ENCODE data around the gene PSMB3. TPM values are rescaled to one million over a fixed set of nuclear protein-coding genes. Genes with fewer than 3 reads are reported as not detected.

Gene PSMB3
- total RNA-seq, 1 experiment from 2014 or later, result 346 TPM

DNA sequence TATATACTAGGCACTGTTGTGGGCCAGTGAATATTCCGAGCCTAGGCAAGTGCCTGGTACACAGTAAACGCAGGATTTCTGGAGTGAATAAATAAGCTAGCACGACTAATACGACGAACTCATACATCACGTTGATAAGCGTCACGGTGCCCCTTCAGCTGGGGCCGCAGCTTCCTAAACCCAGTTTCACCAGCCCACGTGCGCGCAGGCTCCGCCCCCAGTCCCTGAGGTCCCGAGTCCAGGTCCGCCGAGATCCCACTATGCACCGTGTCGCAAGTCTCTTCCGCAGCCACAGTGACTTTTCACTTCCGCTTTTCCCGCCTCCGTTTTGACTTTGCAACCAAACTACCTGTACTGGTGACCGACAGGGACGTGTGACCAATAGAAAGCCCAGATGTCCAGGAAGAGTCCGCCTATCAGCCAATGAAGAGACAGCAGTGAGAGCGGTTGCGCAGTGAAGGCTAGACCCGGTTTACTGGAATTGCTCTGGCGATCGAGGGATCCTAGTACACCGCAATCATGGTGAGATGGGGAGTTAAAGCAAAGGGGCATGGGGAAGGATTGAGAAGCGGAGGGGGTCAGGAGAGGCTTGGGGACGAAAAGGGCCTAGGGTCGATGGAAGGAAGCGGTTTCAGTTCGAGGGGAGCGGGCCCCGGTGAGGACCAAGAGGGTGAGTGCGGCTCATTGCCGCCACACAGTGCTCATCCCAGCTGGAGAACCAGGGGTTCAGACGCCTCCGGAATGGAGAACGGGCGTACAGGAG lies at the start of gene PSMB3 (continued):
- no peak for TF ChIP-seq CTCF (IDR thresholded peaks at IDR 0.05 in 2 of 3, conservative IDR thresholded peaks at IDR 0.05 in 1 of 3; ENCODE audit: borderline replicate concordance in 1 of 3, insufficient read depth in 1 of 3, low read depth in 2 of 3, low read length in 2 of 3)
- peak; percentile 100 for TF ChIP-seq SP1 (IDR thresholded peaks at IDR 0.05; ENCODE audit: low read depth)
- TF ChIP-seq EGR1 (IDR thresholded peaks at IDR 0.05; ENCODE audit: low read depth), result peak; percentile 85
- TF ChIP-seq ZNF274 (IDR thresholded peaks at IDR 0.05; ENCODE audit: low read depth, low read length), result no peak

DNA sequence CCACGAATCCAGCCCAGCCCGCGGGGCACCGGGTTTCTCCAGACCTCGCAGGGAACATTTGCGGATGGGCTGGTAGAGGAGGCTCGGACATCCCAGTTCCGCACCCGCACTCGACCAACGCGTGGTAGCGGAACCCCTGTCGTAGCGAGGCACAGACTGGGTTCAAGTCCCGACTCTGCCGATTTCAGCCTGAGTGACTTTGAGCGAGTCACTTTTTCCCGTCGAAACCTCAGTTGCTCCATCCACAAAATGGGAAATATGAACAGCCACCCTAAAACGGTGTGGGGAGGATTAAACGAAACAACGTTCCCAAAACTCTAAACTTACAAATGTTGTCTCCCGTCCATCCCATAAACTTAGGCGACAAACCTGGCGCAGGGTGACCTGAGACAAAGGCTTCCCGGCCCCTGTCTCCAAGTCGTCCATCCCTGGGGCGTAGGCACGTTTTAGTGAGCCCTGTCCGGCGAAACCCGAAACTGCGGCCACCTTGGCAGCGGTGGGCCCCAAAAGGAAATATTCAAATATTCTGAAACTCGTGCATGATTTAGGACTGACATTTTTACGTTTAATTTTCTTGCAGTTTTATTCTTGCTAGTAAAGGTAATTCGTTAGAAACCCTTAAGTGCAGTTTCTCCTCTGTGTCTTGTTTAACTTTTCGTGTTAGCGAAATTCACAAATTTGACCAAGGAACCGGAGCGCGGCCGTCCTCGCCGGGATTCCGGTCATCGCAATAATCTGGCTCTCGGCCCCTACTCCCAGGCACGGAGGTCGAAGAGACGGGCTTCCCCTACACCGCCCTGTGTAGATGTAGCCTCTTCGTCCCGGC lies 49.4 kb upstream of the PSMB3 start:
- CTCF ChIA-PET, result no interaction called here
- Histone ChIP-seq H3K36me3 (ENCODE audit: control insufficient read depth in 1 of 2, insufficient read depth in 2 of 2, low read length in 2 of 2) (peaks cover 4 to 12% of the 10 kb centered on the region in 2 experiments; a peak in 1 of 4 replicates), H3K4me1 (ENCODE audit: control insufficient read depth in 1 of 2, insufficient read depth in 2 of 2, low read length in 2 of 2) (peaks cover 38 to 72% of the 10 kb centered on the region in 2 experiments), H3K27ac (ENCODE audit: low read depth, low read length) (peak overlapping the region; percentile 99), H2AFZ (ENCODE audit: low read depth, low read length, poor library complexity, severe bottlenecking) (no peak overlapping the region), H3K4me3 (replicated peaks in 1 of 2; ENCODE audit: low read depth in 1 of 2, low read length in 2 of 2) (peak overlapping the region; percentile 68 to 77), H3K9ac (ENCODE audit: low read length) (peak overlapping the region; percentile 92), H3K9me2 (ENCODE audit: insufficient read depth) (no peaks in the 10 kb centered on the region), H3K4me2 (ENCODE audit: low read length) (peak overlapping the region; percentile 86), H4K20me1 (ENCODE audit: insufficient read depth) (no peaks in the 10 kb centered on the region), H3K9me3 (ENCODE audit: control insufficient read depth in 1 of 2, insufficient read depth in 1 of 2, low read depth in 1 of 2, low read length in 2 of 2) (no peaks in the 10 kb centered on the region), H3K27me3 (ENCODE audit: insufficient read depth, low read length) (no peaks in the 10 kb centered on the region), H3K79me2 (ENCODE audit: insufficient read depth, low read length) (peaks cover 41% of the 10 kb centered on the region)
- POLR2A ChIA-PET, result interaction anchor here (1.1 to 1.6 kb wide), 3 partner anchors 25 to 145 kb away, joined by 3 to 4 read pairs (median 4); partner anchors contain the start of gene EPOP
- BruUV-seq (replicated peaks), result TSS peak; percentile 47
- TF ChIP-seq POLR2A (IDR thresholded peaks at IDR 0.05; ENCODE audit: borderline replicate concordance, extremely low read depth, insufficient read depth, insufficient read length) (peak; percentile 22), SIN3A (IDR thresholded peaks at IDR 0.05; ENCODE audit: low read depth) (no peak; the same call in 1 of the 2 replicates)
- RAD21 ChIA-PET (ENCODE audit: low non-redundant PET in 1 of 2, low total read pairs in 2 of 2, uncharacterized antibody in 2 of 2, unreplicated experiment in 2 of 2), result no interaction called here
- intact Hi-C loops (cut with micrococcal nuclease), result no loop called here
- ATAC-seq (no peak), DNase-seq (ENCODE audit: low read depth, low spot score) (no peak)

Measured in HCT116 (cell line).